Neuronal stem cell (in vitro differentiated cells): ENCODE results near the gene TMC7.

ENCODE experiments used
- DNase-seq: peaks from one replicate; pipeline ENCODE4 v3.0.0-alpha.2; 2013; ENCODE audit warnings: low spot score
- H2AFZ ChIP-seq: one replicate; pipeline ENCODE4 v1.6.1; 2013; ENCODE audit warnings: mild to moderate bottlenecking, low read length, inconsistent platforms
- H2AK5ac ChIP-seq: 2 replicates; pipeline ENCODE4 v1.6.1; 2013; ENCODE audit warnings: low read depth, mild to moderate bottlenecking, inconsistent platforms, low read length, moderate library complexity, mixed read lengths
- H2BK120ac ChIP-seq: 2 replicates; pipeline ENCODE4 v1.6.1; 2013; ENCODE audit warnings: low read depth, mild to moderate bottlenecking, inconsistent platforms, low read length, moderate library complexity, mixed read lengths
- H2BK12ac ChIP-seq: one replicate; pipeline ENCODE4 v1.6.1; 2013; ENCODE audit warnings: low read length, inconsistent platforms
- H2BK15ac ChIP-seq: 2 replicates; pipeline ENCODE4 v1.6.1; 2013; ENCODE audit warnings: mild to moderate bottlenecking, low read length, inconsistent platforms, mixed read lengths
- H2BK5ac ChIP-seq: one replicate; pipeline ENCODE4 v1.6.1; 2013; ENCODE audit warnings: inconsistent platforms, mild to moderate bottlenecking, low read length, moderate library complexity
- H3K14ac ChIP-seq: one replicate; pipeline ENCODE4 v1.6.1; 2013; ENCODE audit warnings: low read length, inconsistent platforms
- H3K18ac ChIP-seq: 2 replicates; pipeline ENCODE4 v1.6.1; 2013; ENCODE audit warnings: low read length, inconsistent platforms
- H3K23ac ChIP-seq: 2 replicates; pipeline ENCODE4 v1.6.1; 2013; ENCODE audit warnings: low read depth, mild to moderate bottlenecking, mixed read lengths, low read length, inconsistent platforms; ENCODE audit not compliant: poor library complexity
- H3K27ac ChIP-seq: replicated peaks from 3 replicates; pipeline ENCODE4 v1.5.1; 2013; ENCODE audit warnings: low read length, inconsistent platforms
- H3K27me3 ChIP-seq, 3 experiments: 2 replicates each; pipeline ENCODE4 v1.6.1; 2013; ENCODE audit warnings: low read length in 3 of 3, mild to moderate bottlenecking in 2 of 3, inconsistent platforms in 1 of 3, low read depth in 1 of 3, mixed read lengths in 1 of 3, moderate library complexity in 1 of 3; ENCODE audit not compliant: control insufficient read depth in 3 of 3, insufficient read depth in 3 of 3
- H3K36me3 ChIP-seq, 2 donors: replicated peaks in 1 of 2; 2 replicates each; pipeline ENCODE4 v1.6.1; 2013; ENCODE audit warnings: low read length in 2 of 2; ENCODE audit not compliant: control insufficient read depth in 2 of 2, insufficient read depth in 2 of 2
- H3K4ac ChIP-seq: 2 replicates; pipeline ENCODE4 v1.6.1; 2013; ENCODE audit warnings: inconsistent platforms, mild to moderate bottlenecking, low read length, moderate library complexity
- H3K4me1 ChIP-seq, 2 donors: 1 replicate in 1 of 2; 2 replicates in 1 of 2; pipeline ENCODE4 v1.6.1; 2013; ENCODE audit warnings: low read length in 2 of 2, low read depth in 1 of 2; ENCODE audit not compliant: control insufficient read depth in 2 of 2, insufficient read depth in 1 of 2
- H3K4me2 ChIP-seq: one replicate; pipeline ENCODE4 v1.6.1; 2013; ENCODE audit warnings: mild to moderate bottlenecking, low read length, inconsistent platforms; ENCODE audit not compliant: insufficient read depth, poor library complexity, severe bottlenecking
- H3K4me3 ChIP-seq, 2 donors: 2 replicates each; pipeline ENCODE4 v1.5.1; 2013; ENCODE audit warnings: low read length in 2 of 2, mild to moderate bottlenecking in 2 of 2, inconsistent platforms in 1 of 2, moderate library complexity in 1 of 2
- H3K79me1 ChIP-seq: one replicate; pipeline ENCODE4 v1.6.1; 2013; ENCODE audit warnings: low read depth, mild to moderate bottlenecking, inconsistent platforms, low read length, moderate library complexity
- H3K9ac ChIP-seq: one replicate; pipeline ENCODE4 v1.6.1; 2013; ENCODE audit warnings: mild to moderate bottlenecking, low read depth, low read length, inconsistent platforms; ENCODE audit not compliant: poor library complexity
- H3K9me3 ChIP-seq, 2 donors: replicated peaks in 1 of 2; 2 replicates each; pipeline versions ENCODE3 to v1.6.1; 2013; ENCODE audit warnings: low read length in 2 of 2, mild to moderate bottlenecking in 2 of 2, inconsistent platforms in 1 of 2, low read depth in 1 of 2, mixed read lengths in 1 of 2, moderate library complexity in 1 of 2; ENCODE audit not compliant: control insufficient read depth in 2 of 2, insufficient read depth in 1 of 2
- H4K8ac ChIP-seq: one replicate; pipeline ENCODE4 v1.6.1; 2013; ENCODE audit warnings: low read depth, mild to moderate bottlenecking, inconsistent platforms, low read length, moderate library complexity
- H4K91ac ChIP-seq: one replicate; pipeline ENCODE4 v1.6.1; 2013; ENCODE audit warnings: low read length, low read depth, mild to moderate bottlenecking, inconsistent platforms; ENCODE audit not compliant: poor library complexity
- WGBS, 2 donors: extraction: QIAGEN DNeasy Blood & Tissue Kit; methylation state at CpG; one replicate each; pipeline ENCODE4 v1.1.7; 2013; ENCODE audit warnings: missing lambda C conversion rate in 2 of 2, mixed read lengths in 1 of 2; ENCODE audit not compliant: insufficient read length in 2 of 2, insufficient replicate concordance in 1 of 2; ENCODE audit errors: extremely low coverage in 2 of 2; 5-methylcytosine and 5-hydroxymethylcytosine counted together

TMC7 gene

GRCh38 chr16:19021747-19022146 lies 38.0 kb downstream of the TMC7 start:
- H3K4me3 ChIP-seq, result no peak overlapping the region
- no peak overlapping the region for H3K14ac ChIP-seq
- no peak overlapping the region for H3K23ac ChIP-seq
- H2AK5ac ChIP-seq, result no peak overlapping the region
- no peaks in the 10 kb centered on the region for H3K4me1 ChIP-seq
- no peak overlapping the region for H3K27ac ChIP-seq
- no CpG with 5 or more reads among the region's 4 CpGs for WGBS, 2 donors
- H3K9me3 ChIP-seq, result peaks cover 3 to 4% of the 10 kb centered on the region in 2 donors
- H3K36me3 ChIP-seq, result peaks cover 8 to 24% of the 10 kb centered on the region in 2 donors
- H3K18ac ChIP-seq, result no peak overlapping the region
- H3K4ac ChIP-seq, result no peak overlapping the region
- no peak overlapping the region for H2BK5ac ChIP-seq
- H2BK12ac ChIP-seq, result no peak overlapping the region
- H2AFZ ChIP-seq, result no peak overlapping the region
- H3K27me3 ChIP-seq, result no peaks in the 10 kb centered on the region
- H4K91ac ChIP-seq, result no peak overlapping the region
- no peaks in the 10 kb centered on the region for H3K79me1 ChIP-seq
- no peak overlapping the region for H3K4me2 ChIP-seq
- H2BK15ac ChIP-seq, result no peak overlapping the region
- H2BK120ac ChIP-seq, result no peak overlapping the region
- no peak overlapping the region for H3K9ac ChIP-seq
- no peak overlapping the region for H4K8ac ChIP-seq
- DNase-seq, result no peak

DNA sequence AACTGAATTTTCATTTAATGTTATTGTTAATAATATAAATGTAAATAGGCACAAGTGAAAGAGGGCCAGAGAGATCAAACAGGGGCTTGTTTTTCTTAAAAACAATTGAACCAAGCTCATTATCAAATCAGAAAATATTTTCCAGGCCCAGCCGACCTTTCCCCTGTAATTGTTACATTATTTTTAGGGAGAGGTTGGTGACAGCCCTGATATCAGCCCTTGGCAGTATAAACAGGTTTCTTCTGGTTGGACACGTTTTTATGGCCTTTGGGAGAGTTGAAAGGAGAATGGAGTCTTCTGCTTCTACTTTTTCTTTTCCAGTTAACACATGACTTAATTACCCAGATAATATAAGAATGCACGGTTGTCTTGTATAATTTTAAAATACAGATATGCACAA lies 43.7 kb downstream of the TMC7 start:
- H3K23ac ChIP-seq, result no peak overlapping the region
- WGBS, 2 donors, result no CpG with 5 or more reads among the region's 3 CpGs
- H2AFZ ChIP-seq, result no peak overlapping the region
- H3K4me3 ChIP-seq, result no peak overlapping the region
- H3K79me1 ChIP-seq, result peaks cover 3% of the 10 kb centered on the region
- H3K27me3 ChIP-seq, result no peaks in the 10 kb centered on the region
- H3K36me3 ChIP-seq, result peaks cover 3 to 13% of the 10 kb centered on the region in 2 donors
- no peak overlapping the region for H3K27ac ChIP-seq
- no peak overlapping the region for H3K14ac ChIP-seq
- no peak overlapping the region for H2BK12ac ChIP-seq
- no peaks in the 10 kb centered on the region for H3K9me3 ChIP-seq
- DNase-seq, result no peak
- H4K8ac ChIP-seq, result no peak overlapping the region
- no peak overlapping the region for H3K4ac ChIP-seq
- no peak overlapping the region for H4K91ac ChIP-seq
- no peak overlapping the region for H2BK120ac ChIP-seq
- H3K4me1 ChIP-seq, result no peaks in the 10 kb centered on the region
- H3K9ac ChIP-seq, result no peak overlapping the region
- no peak overlapping the region for H3K18ac ChIP-seq
- no peak overlapping the region for H2AK5ac ChIP-seq
- H2BK5ac ChIP-seq, result no peak overlapping the region
- no peak overlapping the region for H3K4me2 ChIP-seq
- no peak overlapping the region for H2BK15ac ChIP-seq

DNA sequence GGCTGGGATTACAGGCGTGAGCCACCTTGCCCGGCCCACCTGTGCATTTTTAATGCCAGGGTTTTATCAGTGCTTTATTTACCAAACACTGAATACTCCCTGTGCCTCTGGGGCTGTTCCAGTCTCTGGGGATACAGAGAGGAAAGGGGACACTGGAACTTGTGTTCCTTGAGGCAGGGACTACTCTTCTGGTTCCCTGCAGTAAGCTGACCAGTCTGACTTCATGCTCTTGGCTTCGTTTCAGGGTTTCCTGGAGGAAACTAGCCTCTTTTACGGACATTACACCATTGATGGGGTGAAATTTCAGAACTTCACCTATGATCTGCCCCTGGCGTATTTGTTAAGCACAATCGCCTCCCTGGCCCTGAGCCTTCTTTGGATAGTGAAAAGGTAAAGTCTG lies 46.2 kb downstream of the TMC7 start:
- H3K79me1 ChIP-seq, result peaks cover 3% of the 10 kb centered on the region
- no peak overlapping the region for H3K18ac ChIP-seq
- H2AK5ac ChIP-seq, result no peak overlapping the region
- WGBS, 2 donors, result no CpG with 5 or more reads among the region's 6 CpGs
- no peak overlapping the region for H2BK12ac ChIP-seq
- H2BK5ac ChIP-seq, result no peak overlapping the region
- H3K9ac ChIP-seq, result no peak overlapping the region
- H3K36me3 ChIP-seq, result peaks cover 3 to 4% of the 10 kb centered on the region in 2 donors
- no peaks in the 10 kb centered on the region for H3K9me3 ChIP-seq
- DNase-seq, result no peak
- H3K23ac ChIP-seq, result no peak overlapping the region
- H3K27ac ChIP-seq, result no peak overlapping the region
- H2BK15ac ChIP-seq, result no peak overlapping the region
- no peak overlapping the region for H3K4me3 ChIP-seq
- no peaks in the 10 kb centered on the region for H3K27me3 ChIP-seq
- no peak overlapping the region for H2BK120ac ChIP-seq
- no peak overlapping the region for H2AFZ ChIP-seq
- H4K8ac ChIP-seq, result no peak overlapping the region
- no peak overlapping the region for H3K4me2 ChIP-seq
- H3K4ac ChIP-seq, result no peak overlapping the region
- H3K14ac ChIP-seq, result no peak overlapping the region
- H3K4me1 ChIP-seq, result no peaks in the 10 kb centered on the region
- H4K91ac ChIP-seq, result no peak overlapping the region

DNA sequence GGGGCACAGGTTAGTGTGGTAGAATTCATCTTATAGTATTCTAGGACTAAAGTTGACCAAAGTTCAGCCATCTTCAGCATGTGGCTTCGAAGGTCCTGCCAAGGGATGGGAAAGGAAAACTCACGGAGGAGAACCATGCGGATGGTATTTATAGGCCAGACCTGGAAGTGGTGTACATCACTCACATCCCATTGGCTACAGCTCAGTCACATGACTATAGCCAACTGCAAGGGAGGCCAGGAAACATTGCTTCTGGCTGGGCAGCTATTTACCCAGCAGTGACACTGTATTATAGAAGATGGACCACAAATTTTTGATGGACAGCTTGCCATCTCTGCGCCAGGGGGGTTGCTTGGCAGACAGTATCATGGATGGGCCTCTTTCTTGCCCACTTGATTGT lies 48.0 kb downstream of the TMC7 start:
- Histone ChIP-seq H3K9ac (no peak overlapping the region), H3K14ac (peak overlapping the region; percentile 56), H3K4me2 (no peak overlapping the region), H3K9me3 (peaks cover 0 to 2% of the 10 kb centered on the region in 2 donors), H2BK15ac (no peak overlapping the region), H3K79me1 (peaks cover 3% of the 10 kb centered on the region), H3K23ac (no peak overlapping the region), H3K36me3 (peaks cover 2 to 8% of the 10 kb centered on the region in 2 donors), H2AK5ac (no peak overlapping the region), H3K27me3 (no peaks in the 10 kb centered on the region), H2AFZ (no peak overlapping the region), H2BK120ac (no peak overlapping the region), H2BK5ac (no peak overlapping the region), H3K27ac (no peak overlapping the region), H3K4me1 (no peaks in the 10 kb centered on the region), H4K91ac (no peak overlapping the region), H3K4me3 (no peak overlapping the region), H3K18ac (no peak overlapping the region), H3K4ac (no peak overlapping the region), H4K8ac (no peak overlapping the region), H2BK12ac (no peak overlapping the region)
- no CpG with 5 or more reads among the region's 4 CpGs for WGBS, 2 donors
- no peak for DNase-seq
